H1 (cell line): ENCODE results near the gene EBF3. TPM values are rescaled to one million over a fixed set of nuclear protein-coding genes. Genes with fewer than 3 reads are reported as not detected.

Source experiments
- CHD7 ChIP-seq: fragments of 300-600 bp; sonication (generic); IDR thresholded peaks from 2 replicates; pipeline ENCODE4 v1.7.1; 2012; ENCODE audit warnings: low read length, moderate library complexity, mild to moderate bottlenecking, inconsistent platforms; ENCODE audit not compliant: insufficient replicate concordance
- CREB1 ChIP-seq: IDR thresholded peaks from 2 replicates; pipeline ENCODE4 v1.6.1; 2012; ENCODE audit warnings: inconsistent platforms
- polyA plus RNA-seq, 7 experiments: library from polyadenylated mRNA; depleted of rRNA in 3 of 7; stranded (reverse) in 5 of 7; unstranded in 2 of 7; fragments of >200 nt in 5 of 7; fragments of 200-250 nt in 2 of 7; gene quantifications; 1 replicate in 5 of 7; 2 replicates in 1 of 7; 4 replicates in 1 of 7; pipeline versions ENCODE4 v1.2.1 to v1.2.3, GENCODE V29; 2011 to 2013; ENCODE audit warnings: missing spikeins in 2 of 7, mixed read lengths in 2 of 7
- total RNA-seq: library from RNA; stranded (reverse); fragmentation: NEBNext Ultra II Directional; extraction: Animal tissue kit (Norgen Biotek cat#: 25700); gene quantifications from 2 replicates; pipeline ENCODE4 v1.2.1, GENCODE V29; 2021

Gene EBF3
- total and polyA plus RNA-seq, 2 of the 8 experiments (the other 6 are each of a cell fraction or from before 2014, with no cell fraction given) = 0.08 to 0.26 TPM

- TF ChIP-seq CHD7 = no peak
- TF ChIP-seq CREB1 = no peak
Measured at GRCh38 chr10:129841071-129841470, 123.0 kb downstream of the EBF3 start (continued).
